ENCODE measurements around the gene PLCH2.

Gene PLCH2

GRCh38 chr1:2532485-2533160 is 56.5 kb downstream of the PLCH2 start:
- H3K4me3 ChIP-seq (ENCODE audit: low read length) = no peak overlapping the region
- no peak overlapping the region for H3K56ac ChIP-seq (ENCODE audit: low read length)
- no peak overlapping the region for H4K5ac ChIP-seq (ENCODE audit: low read length)
- no peak overlapping the region for H3K9ac ChIP-seq (ENCODE audit: low read length)
- no peaks in the 10 kb centered on the region for H3K79me1 ChIP-seq (ENCODE audit: low read length)
- no peak overlapping the region for H2BK120ac ChIP-seq (ENCODE audit: low read depth, low read length)
- H3K23ac ChIP-seq (ENCODE audit: low read length) = no peak overlapping the region
- no peak overlapping the region for H4K8ac ChIP-seq (ENCODE audit: low read depth, low read length)
- no peak overlapping the region for H2BK5ac ChIP-seq (ENCODE audit: low read length)
- no peaks in the 10 kb centered on the region for H3K79me2 ChIP-seq (ENCODE audit: control insufficient read depth, insufficient read depth, low read length)
- H3K27me3 ChIP-seq (ENCODE audit: insufficient read depth, low read length, poor library complexity) = peaks cover 23% of the 10 kb centered on the region
- H3K27ac ChIP-seq (ENCODE audit: low read depth, low read length) = no peak overlapping the region
- no peak overlapping the region for H2AK5ac ChIP-seq (ENCODE audit: low read length)
- no peaks in the 10 kb centered on the region for H3K4me1 ChIP-seq (ENCODE audit: control insufficient read depth, low read depth, low read length)
- H2BK15ac ChIP-seq (replicated peaks; ENCODE audit: low read depth) = no peak overlapping the region
- no peak overlapping the region for H3K4ac ChIP-seq (ENCODE audit: low read depth, low read length)
- WGBS (ENCODE audit: extremely low coverage, insufficient coverage, low lambda C conversion rate) = no CpG with 5 or more reads among the region's 23 CpGs
- DNase-seq = no peak
- H3K36me3 ChIP-seq (ENCODE audit: control insufficient read depth, insufficient read depth, low read length) = no peaks in the 10 kb centered on the region
- H3K18ac ChIP-seq (ENCODE audit: low read length) = no peak overlapping the region
- H3K4me2 ChIP-seq (ENCODE audit: low read length) = no peak overlapping the region

- Histone ChIP-seq H3K79me2 (ENCODE audit: control insufficient read depth, insufficient read depth, low read length) (no peaks in the 10 kb centered on the region), H3K18ac (ENCODE audit: low read length) (no peak overlapping the region), H2AK5ac (ENCODE audit: low read length) (no peak overlapping the region), H4K5ac (ENCODE audit: low read length) (no peak overlapping the region), H3K9ac (ENCODE audit: low read length) (no peak overlapping the region), H3K23ac (ENCODE audit: low read length) (no peak overlapping the region), H3K4me2 (ENCODE audit: low read length) (no peak overlapping the region), H2BK15ac (replicated peaks; ENCODE audit: low read depth) (no peak overlapping the region), H3K4ac (ENCODE audit: low read depth, low read length) (no peak overlapping the region), H3K27me3 (ENCODE audit: insufficient read depth, low read length, poor library complexity) (peaks cover 19% of the 10 kb centered on the region), H3K56ac (ENCODE audit: low read length) (no peak overlapping the region), H3K4me3 (ENCODE audit: low read length) (no peak overlapping the region), H3K36me3 (ENCODE audit: control insufficient read depth, insufficient read depth, low read length) (no peaks in the 10 kb centered on the region), H3K27ac (ENCODE audit: low read depth, low read length) (no peak overlapping the region), H3K79me1 (ENCODE audit: low read length) (no peaks in the 10 kb centered on the region), H4K8ac (ENCODE audit: low read depth, low read length) (no peak overlapping the region), H3K4me1 (ENCODE audit: control insufficient read depth, low read depth, low read length) (no peaks in the 10 kb centered on the region), H2BK120ac (ENCODE audit: low read depth, low read length) (no peak overlapping the region), H2BK5ac (ENCODE audit: low read length) (no peak overlapping the region)
- WGBS (ENCODE audit: extremely low coverage, insufficient coverage, low lambda C conversion rate) = no CpG with 5 or more reads among the region's 11 CpGs
- DNase-seq = no peak
These were observed 57.3 kb downstream of the PLCH2 start for GRCh38 chr1:2533365-2533764.

- Histone ChIP-seq H2BK5ac (ENCODE audit: low read length) (no peak overlapping the region), H3K18ac (ENCODE audit: low read length) (no peak overlapping the region), H3K79me1 (ENCODE audit: low read length) (no peaks in the 10 kb centered on the region), H3K4me1 (ENCODE audit: control insufficient read depth, low read depth, low read length) (no peaks in the 10 kb centered on the region), H3K27me3 (ENCODE audit: insufficient read depth, low read length, poor library complexity) (peaks cover 14% of the 10 kb centered on the region), H4K8ac (ENCODE audit: low read depth, low read length) (no peak overlapping the region), H3K36me3 (ENCODE audit: control insufficient read depth, insufficient read depth, low read length) (no peaks in the 10 kb centered on the region), H3K4ac (ENCODE audit: low read depth, low read length) (no peak overlapping the region), H3K9ac (ENCODE audit: low read length) (no peak overlapping the region), H2BK120ac (ENCODE audit: low read depth, low read length) (no peak overlapping the region), H3K4me2 (ENCODE audit: low read length) (no peak overlapping the region), H4K5ac (ENCODE audit: low read length) (no peak overlapping the region), H3K79me2 (ENCODE audit: control insufficient read depth, insufficient read depth, low read length) (no peaks in the 10 kb centered on the region), H3K56ac (ENCODE audit: low read length) (no peak overlapping the region), H3K27ac (ENCODE audit: low read depth, low read length) (no peak overlapping the region), H3K4me3 (ENCODE audit: low read length) (no peak overlapping the region), H3K23ac (ENCODE audit: low read length) (no peak overlapping the region), H2AK5ac (ENCODE audit: low read length) (no peak overlapping the region), H2BK15ac (replicated peaks; ENCODE audit: low read depth) (no peak overlapping the region)
- no peak for DNase-seq
- no CpG with 5 or more reads among the region's 7 CpGs for WGBS (ENCODE audit: extremely low coverage, insufficient coverage, low lambda C conversion rate)
These were observed 58.2 kb downstream of the PLCH2 start for GRCh38 chr1:2534315-2534686.

GRCh38 chr1:2534687-2535441 is 58.8 kb downstream of the PLCH2 start:
- H3K27me3 ChIP-seq (ENCODE audit: insufficient read depth, low read length, poor library complexity) = peaks cover 12% of the 10 kb centered on the region
- no peak overlapping the region for H3K27ac ChIP-seq (ENCODE audit: low read depth, low read length)
- H2BK120ac ChIP-seq (ENCODE audit: low read depth, low read length) = no peak overlapping the region

GRCh38 chr1:2535455-2535854 is 59.4 kb downstream of the PLCH2 start:
- H3K56ac ChIP-seq (ENCODE audit: low read length) = peak overlapping the region; percentile 15
- no peaks in the 10 kb centered on the region for H3K36me3 ChIP-seq (ENCODE audit: control insufficient read depth, insufficient read depth, low read length)
- H3K27me3 ChIP-seq (ENCODE audit: insufficient read depth, low read length, poor library complexity) = peaks cover 9% of the 10 kb centered on the region
- no peak overlapping the region for H3K4me2 ChIP-seq (ENCODE audit: low read length)
- no peak overlapping the region for H3K18ac ChIP-seq (ENCODE audit: low read length)
- DNase-seq = no peak
- no peaks in the 10 kb centered on the region for H3K79me2 ChIP-seq (ENCODE audit: control insufficient read depth, insufficient read depth, low read length)
- H2BK120ac ChIP-seq (ENCODE audit: low read depth, low read length) = no peak overlapping the region
- H3K4ac ChIP-seq (ENCODE audit: low read depth, low read length) = no peak overlapping the region
- H4K5ac ChIP-seq (ENCODE audit: low read length) = no peak overlapping the region
- H2AK5ac ChIP-seq (ENCODE audit: low read length) = no peak overlapping the region
- no peaks in the 10 kb centered on the region for H3K79me1 ChIP-seq (ENCODE audit: low read length)
- H3K27ac ChIP-seq (ENCODE audit: low read depth, low read length) = no peak overlapping the region
- H3K4me1 ChIP-seq (ENCODE audit: control insufficient read depth, low read depth, low read length) = no peaks in the 10 kb centered on the region
- no peak overlapping the region for H3K4me3 ChIP-seq (ENCODE audit: low read length)
- H3K9ac ChIP-seq (ENCODE audit: low read length) = no peak overlapping the region
- WGBS (ENCODE audit: extremely low coverage, insufficient coverage, low lambda C conversion rate) = no CpG with 5 or more reads among the region's 27 CpGs
- no peak overlapping the region for H3K23ac ChIP-seq (ENCODE audit: low read length)
- H2BK15ac ChIP-seq (replicated peaks; ENCODE audit: low read depth) = no peak overlapping the region
- H2BK5ac ChIP-seq (ENCODE audit: low read length) = no peak overlapping the region
- H4K8ac ChIP-seq (ENCODE audit: low read depth, low read length) = no peak overlapping the region

More at GRCh38 chr1:2534687-2535441, 58.8 kb downstream of the PLCH2 start:
- no peak overlapping the region for H3K56ac ChIP-seq (ENCODE audit: low read length)
- no peaks in the 10 kb centered on the region for H3K36me3 ChIP-seq (ENCODE audit: control insufficient read depth, insufficient read depth, low read length)
- no peaks in the 10 kb centered on the region for H3K79me2 ChIP-seq (ENCODE audit: control insufficient read depth, insufficient read depth, low read length)
- no peak overlapping the region for H2AK5ac ChIP-seq (ENCODE audit: low read length)
- DNase-seq = peak; percentile 70
- H4K5ac ChIP-seq (ENCODE audit: low read length) = no peak overlapping the region
- no peak overlapping the region for H3K4ac ChIP-seq (ENCODE audit: low read depth, low read length)
- H4K8ac ChIP-seq (ENCODE audit: low read depth, low read length) = no peak overlapping the region
- H2BK15ac ChIP-seq (replicated peaks; ENCODE audit: low read depth) = no peak overlapping the region
- no peak overlapping the region for H3K18ac ChIP-seq (ENCODE audit: low read length)
- H3K4me1 ChIP-seq (ENCODE audit: control insufficient read depth, low read depth, low read length) = no peaks in the 10 kb centered on the region
- H3K23ac ChIP-seq (ENCODE audit: low read length) = no peak overlapping the region
- H2BK5ac ChIP-seq (ENCODE audit: low read length) = no peak overlapping the region
- no peak overlapping the region for H3K4me2 ChIP-seq (ENCODE audit: low read length)
- WGBS (ENCODE audit: extremely low coverage, insufficient coverage, low lambda C conversion rate) = no CpG with 5 or more reads among the region's 18 CpGs
- no peak overlapping the region for H3K4me3 ChIP-seq (ENCODE audit: low read length)
- H3K9ac ChIP-seq (ENCODE audit: low read length) = no peak overlapping the region
- no peaks in the 10 kb centered on the region for H3K79me1 ChIP-seq (ENCODE audit: low read length)
